ENCODE results near the gene MYRF. TPM values are rescaled to one million over a fixed set of nuclear protein-coding genes. Genes with fewer than 3 reads are reported as not detected.

Gene MYRF
- total RNA-seq, 2 experiments from 2014 or later: 0.97 to 1.6 TPM

DNA sequence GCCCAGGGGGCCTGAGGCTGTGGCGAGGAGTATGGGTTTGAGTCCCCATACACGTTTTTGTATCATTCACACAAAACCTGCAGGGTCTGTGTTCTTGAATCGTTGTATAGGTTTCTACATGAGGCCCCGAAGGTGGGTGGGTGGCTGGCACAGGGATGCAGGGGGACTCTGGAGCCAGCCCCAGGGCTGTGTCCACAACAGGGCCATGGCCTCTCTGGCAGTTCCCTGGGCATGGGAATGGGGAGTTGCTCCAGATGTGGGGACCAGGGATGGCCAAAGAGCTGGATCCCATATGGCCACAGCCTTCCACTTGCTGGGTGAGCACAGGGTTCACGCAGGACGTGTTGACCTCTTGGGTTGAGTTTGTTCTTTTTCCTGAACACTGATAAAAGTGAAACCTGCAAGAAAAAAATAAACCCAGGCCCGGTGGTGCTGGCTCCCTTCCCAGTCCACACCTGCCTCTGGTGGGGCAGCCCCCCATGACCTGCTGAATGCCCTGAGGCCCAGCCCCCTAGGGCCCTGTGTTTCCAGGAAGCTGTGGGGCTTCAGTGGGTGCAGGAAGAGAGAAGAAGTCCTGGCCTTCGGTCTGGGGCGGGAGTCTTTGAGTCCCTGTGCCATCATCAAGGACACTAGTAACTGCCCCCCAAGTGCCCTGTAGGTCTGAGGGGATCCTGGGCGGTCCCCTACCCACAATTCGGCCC, 16.1 kb downstream of the MYRF start:
- DNase-seq (no peak), ATAC-seq (no peak)
- Mint-ChIP-seq H3K27me3 (no peaks in the 10 kb centered on the region), H3K27ac (no peak overlapping the region), H3K4me3 (no peak overlapping the region), H3K9me3 (no peaks in the 10 kb centered on the region), H3K4me1 (ENCODE audit: low read depth) (no peaks in the 10 kb centered on the region), H3K36me3 (ENCODE audit: low read depth) (no peaks in the 10 kb centered on the region)
- TF ChIP-seq, protein P1, sequence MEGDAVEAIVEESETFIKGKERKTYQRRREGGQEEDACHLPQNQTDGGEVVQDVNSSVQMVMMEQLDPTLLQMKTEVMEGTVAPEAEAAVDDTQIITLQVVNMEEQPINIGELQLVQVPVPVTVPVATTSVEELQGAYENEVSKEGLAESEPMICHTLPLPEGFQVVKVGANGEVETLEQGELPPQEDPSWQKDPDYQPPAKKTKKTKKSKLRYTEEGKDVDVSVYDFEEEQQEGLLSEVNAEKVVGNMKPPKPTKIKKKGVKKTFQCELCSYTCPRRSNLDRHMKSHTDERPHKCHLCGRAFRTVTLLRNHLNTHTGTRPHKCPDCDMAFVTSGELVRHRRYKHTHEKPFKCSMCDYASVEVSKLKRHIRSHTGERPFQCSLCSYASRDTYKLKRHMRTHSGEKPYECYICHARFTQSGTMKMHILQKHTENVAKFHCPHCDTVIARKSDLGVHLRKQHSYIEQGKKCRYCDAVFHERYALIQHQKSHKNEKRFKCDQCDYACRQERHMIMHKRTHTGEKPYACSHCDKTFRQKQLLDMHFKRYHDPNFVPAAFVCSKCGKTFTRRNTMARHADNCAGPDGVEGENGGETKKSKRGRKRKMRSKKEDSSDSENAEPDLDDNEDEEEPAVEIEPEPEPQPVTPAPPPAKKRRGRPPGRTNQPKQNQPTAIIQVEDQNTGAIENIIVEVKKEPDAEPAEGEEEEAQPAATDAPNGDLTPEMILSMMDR (IDR thresholded peaks at IDR 0.05): no peak
- CTCF ChIA-PET: interaction anchor here (1.5 to 1.6 kb wide), 2 partner anchors 35 kb away, joined by 3 to 4 read pairs; no protein-coding TSS in a partner anchor
- intact Hi-C loops (cut with micrococcal nuclease): no loop called here
- POLR2A ChIA-PET: interaction anchor here (0.8 kb wide), 1 partner anchor 11 kb away, joined by 3 read pairs; no protein-coding TSS in a partner anchor

DNA sequence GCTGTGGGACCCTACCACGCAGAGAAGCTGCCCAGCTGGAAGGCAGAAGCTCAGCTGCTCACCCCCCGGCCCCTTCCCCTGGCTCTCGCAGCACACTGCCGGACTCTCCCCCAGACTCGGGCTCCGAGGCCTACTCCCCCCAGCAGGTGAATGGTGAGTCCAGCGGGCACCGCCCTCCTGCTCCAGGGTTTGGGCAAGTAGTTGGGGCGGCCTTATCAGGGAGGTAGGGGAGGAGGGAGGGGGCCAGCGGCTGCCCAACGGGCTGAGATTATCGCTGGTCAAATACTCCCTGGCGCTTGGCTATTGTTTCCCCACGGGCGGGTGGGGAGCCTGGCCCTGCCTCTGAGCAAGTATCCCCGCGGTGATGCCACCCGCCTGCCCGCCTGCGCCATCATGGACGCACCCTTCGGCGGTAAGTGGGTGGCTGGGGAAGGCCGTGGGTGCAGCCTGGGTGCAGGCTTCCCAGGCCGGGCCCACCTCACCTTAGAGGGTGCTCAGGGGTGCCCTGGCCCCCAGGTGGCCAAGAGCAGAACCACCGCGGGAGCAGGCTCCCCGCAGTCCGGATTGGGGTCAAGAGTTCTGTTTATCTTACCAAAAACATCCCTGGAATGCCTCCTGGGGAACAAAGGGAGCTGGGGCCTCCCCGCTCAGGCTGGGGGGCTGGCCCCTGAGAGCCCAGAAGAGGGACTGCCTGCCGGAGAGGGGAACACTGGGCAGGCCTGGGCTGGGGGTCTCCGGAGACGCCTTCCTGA, 16.9 kb downstream of the MYRF start:
- H3K36me3 Mint-ChIP-seq (ENCODE audit: low read depth): no peaks in the 10 kb centered on the region
- POLR2A ChIA-PET: interaction anchor here (0.8 kb wide), 1 partner anchor 10 kb away, joined by 3 read pairs; no protein-coding TSS in a partner anchor
- DNase-seq (no peak), ATAC-seq (no peak)
- no peaks in the 10 kb centered on the region for H3K27me3 Mint-ChIP-seq
- CTCF ChIA-PET: interaction anchor here (0.6 to 1.5 kb wide), 2 partner anchors 23 to 36 kb away, joined by 3 read pairs; no protein-coding TSS in a partner anchor
- intact Hi-C loops (cut with micrococcal nuclease): no loop called here
- no peaks in the 10 kb centered on the region for H3K4me1 Mint-ChIP-seq (ENCODE audit: low read depth)
- no peaks in the 10 kb centered on the region for H3K9me3 Mint-ChIP-seq
- TF ChIP-seq, protein P1 (IDR thresholded peaks at IDR 0.05): no peak
- no peak overlapping the region for H3K4me3 Mint-ChIP-seq
- H3K27ac Mint-ChIP-seq: no peak overlapping the region

DNA sequence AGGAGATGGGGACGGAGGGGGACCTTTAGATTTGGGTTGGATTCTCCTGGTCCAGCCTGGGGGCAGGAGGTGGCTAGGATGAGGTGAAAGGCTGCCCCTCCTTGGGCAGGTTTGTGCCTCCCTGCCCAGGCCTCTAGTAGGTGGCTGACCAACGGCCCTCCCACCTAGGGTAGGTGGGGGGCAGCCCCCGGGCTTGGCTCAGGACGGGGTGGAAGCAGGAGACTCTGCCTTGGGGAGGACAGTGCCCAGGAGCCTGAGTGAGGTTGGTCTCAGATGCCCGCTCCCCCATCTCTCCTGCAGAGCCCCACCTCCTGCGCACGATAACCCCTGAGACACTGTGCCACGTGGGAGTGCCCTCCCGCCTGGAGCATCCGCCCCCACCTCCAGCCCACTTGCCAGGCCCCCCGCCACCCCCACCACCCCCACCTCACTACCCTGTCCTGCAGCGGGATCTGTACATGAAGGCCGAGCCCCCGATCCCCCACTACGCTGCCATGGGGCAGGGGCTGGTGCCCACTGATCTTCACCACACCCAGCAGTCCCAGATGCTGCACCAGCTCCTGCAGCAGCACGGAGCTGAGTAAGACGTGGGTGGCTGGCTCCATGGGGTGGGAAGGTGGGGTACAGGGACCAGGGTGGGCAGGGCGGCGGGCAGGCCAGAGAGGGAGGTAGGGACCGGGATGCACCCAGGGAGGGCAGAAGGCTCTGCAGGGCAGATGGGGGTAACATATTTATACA, 17.7 kb downstream of the MYRF start:
- DNase-seq: no peak
- no peaks in the 10 kb centered on the region for H3K9me3 Mint-ChIP-seq
- CTCF ChIA-PET: interaction anchor here (0.6 to 1.5 kb wide), 2 partner anchors 24 to 36 kb away, joined by 3 read pairs; no protein-coding TSS in a partner anchor

DNA sequence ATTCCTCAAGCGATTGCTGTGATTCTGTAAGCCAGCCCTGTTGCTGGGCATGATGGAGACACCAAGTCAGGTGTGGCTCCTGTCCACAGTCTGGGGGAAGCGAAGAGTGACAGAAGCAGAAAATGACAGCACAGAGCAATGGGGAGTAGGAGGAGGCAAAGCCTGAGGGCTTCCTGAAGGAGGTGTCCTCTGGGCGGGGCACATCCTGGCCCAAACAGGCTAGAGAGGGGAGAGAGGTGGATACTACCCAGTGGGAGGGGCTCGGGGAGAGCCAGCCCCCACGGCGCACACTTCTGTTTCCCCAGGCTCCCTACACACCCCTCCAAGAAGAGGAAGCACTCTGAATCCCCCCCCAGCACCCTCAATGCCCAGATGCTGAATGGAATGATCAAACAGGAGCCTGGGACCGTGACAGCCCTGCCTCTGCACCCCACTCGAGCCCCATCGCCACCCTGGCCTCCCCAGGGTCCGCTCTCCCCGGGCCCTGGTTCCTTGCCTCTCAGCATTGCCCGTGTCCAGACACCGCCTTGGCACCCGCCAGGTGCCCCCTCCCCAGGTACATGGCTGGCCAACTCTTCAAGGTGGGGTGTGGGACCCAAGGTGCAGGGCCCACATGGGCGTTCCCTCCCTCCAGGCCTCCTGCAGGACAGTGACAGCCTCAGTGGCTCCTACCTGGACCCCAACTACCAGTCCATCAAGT, 18.9 kb downstream of the MYRF start:
- ATAC-seq (no peak), DNase-seq (no peak)
- no peaks in the 10 kb centered on the region for H3K9me3 Mint-ChIP-seq
- H3K4me1 Mint-ChIP-seq (ENCODE audit: low read depth): no peaks in the 10 kb centered on the region
- TF ChIP-seq, protein P1 (IDR thresholded peaks at IDR 0.05): no peak
- intact Hi-C loops (cut with micrococcal nuclease): no loop called here
- POLR2A ChIA-PET: no interaction called here
- H3K36me3 Mint-ChIP-seq (ENCODE audit: low read depth): no peaks in the 10 kb centered on the region
- H3K27ac Mint-ChIP-seq: no peak overlapping the region
- no peak overlapping the region for H3K4me3 Mint-ChIP-seq
- CTCF ChIA-PET: no interaction called here
- H3K27me3 Mint-ChIP-seq: no peaks in the 10 kb centered on the region

More for the DNA sequence above, 17.7 kb downstream of the MYRF start:
- POLR2A ChIA-PET: no interaction called here
- no peaks in the 10 kb centered on the region for H3K36me3 Mint-ChIP-seq (ENCODE audit: low read depth)
- ATAC-seq: no peak
- no peak overlapping the region for H3K4me3 Mint-ChIP-seq
- intact Hi-C loops (cut with micrococcal nuclease): no loop called here
- H3K27ac Mint-ChIP-seq: no peak overlapping the region
- no peaks in the 10 kb centered on the region for H3K27me3 Mint-ChIP-seq
- no peaks in the 10 kb centered on the region for H3K4me1 Mint-ChIP-seq (ENCODE audit: low read depth)
- TF ChIP-seq, protein P1 (IDR thresholded peaks at IDR 0.05): no peak
